Neural crest cell (in vitro differentiated cells): ENCODE data around the gene ST14. TPM values are rescaled to one million over a fixed set of nuclear protein-coding genes. Genes with fewer than 3 reads are reported as not detected.
A peak's percentile ranks its signal among the peaks of the same experiment; 100 is the strongest.

Experiments
- DNase-seq: peaks from one replicate; pipeline ENCODE4 v3.0.0; 2021; ENCODE audit warnings: low read depth, mixed read lengths, low spot score
- H3K27ac Mint-ChIP-seq: one replicate; pipeline ENCODE4 v1.8.0; 2021; ENCODE audit warnings: mild to moderate bottlenecking, mixed read lengths; ENCODE audit not compliant: unreplicated experiment
- H3K27me3 Mint-ChIP-seq: 2 replicates; pipeline ENCODE4 v1.8.0; 2021; ENCODE audit warnings: low read depth, mild to moderate bottlenecking, mixed read lengths
- H3K36me3 Mint-ChIP-seq: 2 replicates; pipeline ENCODE4 v1.8.0; 2021; ENCODE audit warnings: low read depth, mild to moderate bottlenecking, mixed read lengths
- H3K4me1 Mint-ChIP-seq: 2 replicates; pipeline ENCODE4 v1.8.0; 2021; ENCODE audit warnings: mixed read lengths
- H3K4me3 Mint-ChIP-seq: one replicate; pipeline ENCODE4 v1.8.0; 2021; ENCODE audit warnings: mild to moderate bottlenecking, mixed read lengths
- H3K9me3 Mint-ChIP-seq: 2 replicates; pipeline ENCODE4 v1.8.0; 2021; ENCODE audit warnings: mixed read lengths
- total RNA-seq: library from RNA; stranded (reverse); gene quantifications from 2 replicates; pipeline ENCODE4 v1.2.1, GENCODE V29; 2021
- TF ChIP-seq, protein P1 (sequence below): fragments of 200-600 bp; sonication (generic); conservative IDR thresholded peaks from 2 replicates; pipeline ENCODE4 v1.5.0; 2021; ENCODE audit warnings: antibody characterized with exemption, mild to moderate bottlenecking

ST14 gene
- total RNA-seq, 1 donor from 2014 or later: 0.12 TPM

- Mint-ChIP-seq H3K9me3 (no peaks in the 10 kb centered on the region), H3K36me3 (peaks cover 19% of the 10 kb centered on the region), H3K27ac (peak overlapping the region; percentile 61), H3K4me1 (peaks cover 29% of the 10 kb centered on the region), H3K27me3 (no peaks in the 10 kb centered on the region), H3K4me3 (no peak overlapping the region)
- TF ChIP-seq, protein P1, sequence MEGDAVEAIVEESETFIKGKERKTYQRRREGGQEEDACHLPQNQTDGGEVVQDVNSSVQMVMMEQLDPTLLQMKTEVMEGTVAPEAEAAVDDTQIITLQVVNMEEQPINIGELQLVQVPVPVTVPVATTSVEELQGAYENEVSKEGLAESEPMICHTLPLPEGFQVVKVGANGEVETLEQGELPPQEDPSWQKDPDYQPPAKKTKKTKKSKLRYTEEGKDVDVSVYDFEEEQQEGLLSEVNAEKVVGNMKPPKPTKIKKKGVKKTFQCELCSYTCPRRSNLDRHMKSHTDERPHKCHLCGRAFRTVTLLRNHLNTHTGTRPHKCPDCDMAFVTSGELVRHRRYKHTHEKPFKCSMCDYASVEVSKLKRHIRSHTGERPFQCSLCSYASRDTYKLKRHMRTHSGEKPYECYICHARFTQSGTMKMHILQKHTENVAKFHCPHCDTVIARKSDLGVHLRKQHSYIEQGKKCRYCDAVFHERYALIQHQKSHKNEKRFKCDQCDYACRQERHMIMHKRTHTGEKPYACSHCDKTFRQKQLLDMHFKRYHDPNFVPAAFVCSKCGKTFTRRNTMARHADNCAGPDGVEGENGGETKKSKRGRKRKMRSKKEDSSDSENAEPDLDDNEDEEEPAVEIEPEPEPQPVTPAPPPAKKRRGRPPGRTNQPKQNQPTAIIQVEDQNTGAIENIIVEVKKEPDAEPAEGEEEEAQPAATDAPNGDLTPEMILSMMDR: no peak
- no peak for DNase-seq
Measured at GRCh38 chr11:130144861-130145281, 14.7 kb upstream of the ST14 start.

GRCh38 chr11:130145311-130145812 is 14.2 kb upstream of the ST14 start:
- Mint-ChIP-seq H3K27ac (peak overlapping the region; percentile 61), H3K36me3 (peaks cover 14% of the 10 kb centered on the region), H3K9me3 (no peaks in the 10 kb centered on the region), H3K27me3 (no peaks in the 10 kb centered on the region), H3K4me1 (peaks cover 29% of the 10 kb centered on the region), H3K4me3 (no peak overlapping the region)
- DNase-seq: no peak
- TF ChIP-seq, protein P1: no peak

DNA sequence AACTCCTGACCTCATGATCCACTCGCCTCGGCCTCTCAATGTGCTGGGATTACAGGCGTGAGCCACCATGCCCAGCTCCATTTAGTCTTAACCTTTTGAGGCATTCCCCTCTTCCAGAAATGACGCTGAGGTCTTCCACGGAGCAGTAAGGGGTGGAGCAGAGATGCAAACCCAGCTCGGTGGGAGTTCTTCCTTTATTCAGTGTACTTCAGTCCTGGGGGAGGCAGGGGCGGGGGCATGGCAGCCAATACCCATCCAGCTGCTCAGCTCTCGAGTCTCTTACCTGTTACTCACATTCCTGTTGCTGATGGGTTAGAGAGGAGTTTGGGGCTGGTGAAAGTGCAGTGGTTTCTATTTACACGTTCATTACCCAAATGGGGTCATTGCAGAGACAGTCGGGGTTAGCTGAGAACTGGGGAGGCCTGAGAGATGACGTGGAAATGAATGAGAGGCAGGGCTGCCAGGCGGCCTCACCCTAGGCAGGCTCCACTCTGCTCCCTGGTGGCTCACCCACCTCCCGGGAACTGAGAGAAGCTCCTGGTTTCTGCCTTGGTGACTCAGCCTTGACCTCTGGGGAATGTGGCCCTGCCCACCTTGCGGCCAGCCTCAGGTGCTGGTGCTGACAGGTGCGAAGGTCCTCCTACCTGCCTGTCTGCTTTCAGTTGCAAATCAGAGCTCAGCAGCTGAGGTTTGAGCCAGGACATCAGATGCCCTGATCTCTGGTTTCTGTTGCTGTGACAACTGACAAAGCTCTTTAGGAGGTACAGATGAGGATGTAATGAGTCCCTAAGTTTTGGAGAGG is 13.4 kb upstream of the ST14 start:
- peak overlapping the region; percentile 28 for H3K27ac Mint-ChIP-seq
- TF ChIP-seq, protein P1: no peak
- peaks cover 29% of the 10 kb centered on the region for H3K4me1 Mint-ChIP-seq
- peaks cover 15% of the 10 kb centered on the region for H3K36me3 Mint-ChIP-seq
- DNase-seq: no peak
- no peaks in the 10 kb centered on the region for H3K27me3 Mint-ChIP-seq
- H3K4me3 Mint-ChIP-seq: no peak overlapping the region
- H3K9me3 Mint-ChIP-seq: no peaks in the 10 kb centered on the region

GRCh38 chr11:130146796-130147195 is 12.8 kb upstream of the ST14 start:
- peaks cover 15% of the 10 kb centered on the region for H3K36me3 Mint-ChIP-seq
- H3K27me3 Mint-ChIP-seq: no peaks in the 10 kb centered on the region
- H3K27ac Mint-ChIP-seq: peak overlapping the region; percentile 28
- H3K4me1 Mint-ChIP-seq: peaks cover 29% of the 10 kb centered on the region
- TF ChIP-seq, protein P1: no peak
- no peak for DNase-seq
- no peak overlapping the region for H3K4me3 Mint-ChIP-seq
- no peaks in the 10 kb centered on the region for H3K9me3 Mint-ChIP-seq

- H3K36me3 Mint-ChIP-seq: peaks cover 19% of the 10 kb centered on the region
- TF ChIP-seq, protein P1: no peak
- H3K27me3 Mint-ChIP-seq: no peaks in the 10 kb centered on the region
- peaks cover 27% of the 10 kb centered on the region for H3K4me1 Mint-ChIP-seq
- H3K9me3 Mint-ChIP-seq: no peaks in the 10 kb centered on the region
- no peak overlapping the region for H3K27ac Mint-ChIP-seq
- DNase-seq: no peak
- H3K4me3 Mint-ChIP-seq: no peak overlapping the region
Measured at GRCh38 chr11:130148796-130149326, 10.7 kb upstream of the ST14 start.
